ENCODE data around the gene FRMD3. TPM values are rescaled to one million over a fixed set of nuclear protein-coding genes. Genes with fewer than 3 reads are reported as not detected.
"Not testable (repeated sequence)": the region's sequence is repeated elsewhere in the genome, so short reads cannot be mapped to it uniquely, and the experiment has no call there.

The FRMD3 gene
- total RNA-seq, 4 donors from 2014 or later, result 1.8 to 13.3 (median 3.3) TPM

DNA sequence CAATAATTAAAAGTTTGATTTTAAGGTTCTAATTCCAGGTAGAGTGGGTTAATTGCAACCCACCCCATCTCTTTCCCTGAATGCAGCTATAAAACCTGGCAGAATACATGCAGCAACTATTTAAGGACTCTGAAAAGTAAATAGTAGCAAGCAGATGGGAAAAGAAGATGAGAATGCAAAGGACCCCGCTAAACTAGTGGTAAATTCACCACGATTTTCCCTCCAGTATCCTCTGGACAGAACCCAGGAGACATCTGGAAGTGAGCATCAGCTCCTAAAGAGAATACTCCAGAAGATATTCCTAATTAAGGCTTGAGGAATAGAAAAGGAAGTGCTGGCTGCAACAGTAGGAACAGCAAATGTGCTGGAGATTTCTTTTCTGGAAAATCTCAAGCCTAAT is 170.9 kb downstream of the FRMD3 start:
- Histone ChIP-seq H3K27ac (no peak overlapping the region), H3K36me3 (no peaks in the 10 kb centered on the region), H3K9me3 (no peaks in the 10 kb centered on the region), H3K27me3 (no peaks in the 10 kb centered on the region), H3K4me1 (no peaks in the 10 kb centered on the region), H3K4me3 (no peak overlapping the region)
- TF ChIP-seq POLR2A (IDR thresholded peaks at IDR 0.05) (no peak), CTCF (IDR thresholded peaks at IDR 0.05) (no peak)
- intact Hi-C loops (cut with DNase I; ENCODE audit: low total_unique reads), result no loop called here
- DNase-seq, result no peak

DNA sequence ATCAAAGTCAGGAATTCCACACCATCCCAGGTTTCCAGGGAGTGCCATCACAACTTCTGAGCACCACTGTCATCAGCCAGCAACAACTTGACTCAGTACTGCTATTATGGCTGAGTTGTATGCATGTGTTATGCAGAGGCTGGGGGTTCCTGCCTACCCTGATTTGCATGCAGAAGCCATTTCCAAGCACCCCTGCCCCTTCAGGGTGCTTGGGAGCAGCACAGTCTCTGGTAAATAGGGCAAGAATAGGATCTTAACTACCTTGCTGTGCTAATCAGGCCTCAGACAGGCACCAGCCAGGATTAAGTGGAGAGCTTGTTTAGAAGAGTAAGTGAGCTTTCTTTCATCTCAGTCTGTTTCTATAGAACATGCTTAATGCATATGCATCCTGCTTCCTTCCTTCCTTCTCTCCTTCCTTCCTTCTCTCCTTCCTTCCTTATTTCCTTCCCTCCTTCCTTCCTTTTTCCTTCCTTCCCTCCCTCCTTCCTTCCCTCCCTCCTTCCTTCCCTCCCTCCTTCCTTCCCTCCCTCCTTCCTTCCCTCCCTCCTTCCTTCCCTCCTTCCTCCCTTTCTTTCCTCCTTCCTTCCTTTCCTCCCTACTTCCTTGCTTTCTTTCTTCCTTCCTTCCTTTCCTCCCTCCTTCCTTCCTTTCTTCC is 175.7 kb downstream of the FRMD3 start:
- intact Hi-C loops (cut with DNase I; ENCODE audit: low total_unique reads), result no loop called here
- H3K36me3 ChIP-seq, result no peaks in the 10 kb centered on the region
- no peaks in the 10 kb centered on the region for H3K27me3 ChIP-seq
- H3K4me3 ChIP-seq, result no peak overlapping the region
- DNase-seq, result no peak
- H3K4me1 ChIP-seq, result no peaks in the 10 kb centered on the region
- H3K27ac ChIP-seq, result no peak overlapping the region
- TF ChIP-seq POLR2A (IDR thresholded peaks at IDR 0.05) (no peak), CTCF (IDR thresholded peaks at IDR 0.05) (no peak)
- no peaks in the 10 kb centered on the region for H3K9me3 ChIP-seq

DNA sequence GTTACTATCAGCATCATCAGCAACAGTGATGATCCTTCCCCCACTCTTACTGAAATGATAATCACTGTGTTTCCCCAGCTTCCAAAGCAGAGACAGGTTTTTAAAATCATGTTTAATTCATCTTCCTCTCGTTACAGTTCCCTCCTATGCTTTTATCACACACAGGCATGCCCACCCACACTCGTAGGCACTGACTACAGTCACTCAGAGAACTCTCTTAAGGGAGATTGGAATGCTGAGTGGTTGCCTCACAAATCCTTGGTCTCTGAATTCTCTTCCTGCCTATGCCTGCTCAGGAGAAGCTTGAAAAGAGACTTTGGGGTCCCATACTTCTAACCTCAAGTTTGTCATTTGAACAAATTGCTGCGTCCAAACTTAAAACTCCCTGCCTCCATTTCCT is 179.2 kb downstream of the FRMD3 start:
- Histone ChIP-seq H3K27me3 (no peaks in the 10 kb centered on the region), H3K36me3 (no peaks in the 10 kb centered on the region), H3K9me3 (no peaks in the 10 kb centered on the region), H3K4me3 (no peak overlapping the region), H3K4me1 (no peaks in the 10 kb centered on the region), H3K27ac (no peak overlapping the region)
- DNase-seq, result no peak
- intact Hi-C loops (cut with DNase I; ENCODE audit: low total_unique reads), result no loop called here
- no peak for TF ChIP-seq POLR2A (IDR thresholded peaks at IDR 0.05)
- no peak for TF ChIP-seq CTCF (IDR thresholded peaks at IDR 0.05)

DNA sequence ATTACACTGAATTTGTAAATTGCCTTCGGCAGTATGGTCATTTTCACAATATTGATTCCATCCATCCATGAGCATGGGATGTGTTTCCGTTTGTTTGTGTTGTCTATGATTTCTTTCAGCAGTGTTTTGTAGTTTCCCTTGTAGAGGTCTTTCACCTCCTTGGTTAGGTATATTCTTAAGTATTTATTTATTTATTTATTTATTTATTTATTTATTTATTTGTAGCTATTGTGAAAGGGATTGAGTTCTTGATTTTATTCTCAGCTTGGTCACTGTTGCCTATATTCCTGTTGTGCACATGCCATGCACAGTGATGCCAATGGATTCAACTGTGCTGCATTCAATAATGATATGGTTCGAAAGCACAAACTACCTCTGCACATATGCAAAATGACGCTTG is 179.7 kb downstream of the FRMD3 start:
- H3K27me3 ChIP-seq; H3K4me3 ChIP-seq; H3K27ac ChIP-seq; DNase-seq; intact Hi-C loops (cut with DNase I; ENCODE audit: low total_unique reads); H3K9me3 ChIP-seq; H3K4me1 ChIP-seq; H3K36me3 ChIP-seq: not testable (repeated sequence)

DNA sequence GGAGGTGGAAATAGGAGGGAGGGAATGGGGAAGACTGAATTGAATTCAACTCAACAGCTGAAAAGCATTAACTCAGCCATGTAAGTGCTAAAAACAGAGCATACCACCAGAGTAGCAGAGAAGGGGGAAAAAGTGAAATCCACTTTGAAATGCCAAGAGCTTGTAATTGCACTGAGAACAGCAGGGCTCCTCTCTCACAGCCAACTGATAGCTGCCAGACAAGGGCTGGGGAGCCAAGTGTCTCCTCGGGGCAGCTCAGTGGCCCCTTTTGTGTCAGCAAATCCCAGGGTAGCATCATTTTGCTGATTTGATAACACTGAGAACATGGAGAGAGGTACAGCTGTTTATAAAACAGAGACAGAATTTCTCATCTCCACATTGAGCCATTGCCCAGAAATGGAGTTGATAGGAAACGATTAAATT is 182.5 kb downstream of the FRMD3 start:
- Histone ChIP-seq H3K27ac (no peak overlapping the region), H3K4me1 (no peaks in the 10 kb centered on the region), H3K27me3 (no peaks in the 10 kb centered on the region), H3K36me3 (no peaks in the 10 kb centered on the region), H3K9me3 (no peaks in the 10 kb centered on the region), H3K4me3 (no peak overlapping the region)
- intact Hi-C loops (cut with DNase I; ENCODE audit: low total_unique reads), result no loop called here
- TF ChIP-seq CTCF (IDR thresholded peaks at IDR 0.05) (no peak), POLR2A (IDR thresholded peaks at IDR 0.05) (no peak)
- peak in 1 of 2 donors; percentile 30 for DNase-seq

- no peaks in the 10 kb centered on the region for H3K36me3 ChIP-seq
- no peak overlapping the region for H3K27ac ChIP-seq
- H3K27me3 ChIP-seq, result no peaks in the 10 kb centered on the region
- intact Hi-C loops (cut with DNase I; ENCODE audit: low total_unique reads), result no loop called here
- H3K9me3 ChIP-seq, result no peaks in the 10 kb centered on the region
- no peaks in the 10 kb centered on the region for H3K4me1 ChIP-seq
- no peak for DNase-seq
- no peak for TF ChIP-seq CTCF (IDR thresholded peaks at IDR 0.05)
- no peak for TF ChIP-seq POLR2A (IDR thresholded peaks at IDR 0.05)
- no peak overlapping the region for H3K4me3 ChIP-seq
Measured at GRCh38 chr9:83355024-83355444, 183.2 kb downstream of the FRMD3 start.
